SU-DHL-6 (cell line): ENCODE results near the gene IPPK.

Source experiments
- H2AFZ ChIP-seq: fragments of 200-600 bp; sonication (generic); 2 replicates; pipeline ENCODE4 v1.6.1; 2014; ENCODE audit warnings: low read depth, mild to moderate bottlenecking, moderate library complexity, mixed read lengths, antibody characterized with exemption, low read length; ENCODE audit not compliant: severe bottlenecking
- H3F3A ChIP-seq: fragments of 200-600 bp; shearing (Covaris generic); 2 replicates; pipeline ENCODE4 v1.6.0; 2016; ENCODE audit warnings: antibody characterized with exemption, mild to moderate bottlenecking; ENCODE audit not compliant: insufficient read depth
- H3K27ac ChIP-seq: fragments of 200-600 bp; sonication (generic); 2 replicates; pipeline ENCODE4 v1.5.1; 2016; ENCODE audit warnings: low read depth, mild to moderate bottlenecking, low read length, moderate library complexity, mixed read lengths
- H3K27me3 ChIP-seq: fragments of 200-600 bp; sonication (generic), shearing (Covaris generic); 2 replicates; pipeline ENCODE4 v1.6.0; 2014; ENCODE audit warnings: mild to moderate bottlenecking, low read length
- H3K36me3 ChIP-seq: fragments of 200-600 bp; sonication (generic); 2 replicates; pipeline ENCODE4 v1.6.1; 2014; ENCODE audit warnings: mild to moderate bottlenecking, low read length, mixed read lengths
- H3K4me2 ChIP-seq: fragments of 300-600, 200-600 bp; shearing (Covaris generic), sonication (generic); 2 replicates; pipeline ENCODE4 v1.6.0; 2014; ENCODE audit warnings: low read length, low read depth, mild to moderate bottlenecking; ENCODE audit not compliant: poor library complexity, severe bottlenecking
- H3K4me3 ChIP-seq: fragments of 200-600 bp; sonication (generic); 2 replicates; pipeline ENCODE4 v1.5.1; 2014; ENCODE audit warnings: antibody characterized with exemption, low read length, mild to moderate bottlenecking, mixed read lengths; ENCODE audit not compliant: insufficient read depth, poor library complexity, severe bottlenecking
- H3K79me2 ChIP-seq: fragments of 200-600 bp; sonication (generic); 2 replicates; pipeline ENCODE4 v1.6.1; 2014; ENCODE audit warnings: mild to moderate bottlenecking, low read length, moderate library complexity; ENCODE audit not compliant: insufficient read depth
- H3K9ac ChIP-seq: fragments of 200-600 bp; sonication (generic); 2 replicates; pipeline ENCODE4 v1.7.0; 2014; ENCODE audit warnings: mild to moderate bottlenecking, low read length
- H3K9me2 ChIP-seq: fragments of 200-600 bp; sonication (generic); replicated peaks from 2 replicates; pipeline ENCODE4 v1.6.1; 2014; ENCODE audit warnings: low read length; ENCODE audit not compliant: insufficient read depth
- H3K9me3 ChIP-seq: fragments of 200-600 bp; sonication (generic); 2 replicates; pipeline ENCODE4 v1.6.1; 2014; ENCODE audit warnings: low read length, mixed read lengths; ENCODE audit not compliant: insufficient read depth
- H4K20me1 ChIP-seq: fragments of 200-600 bp; sonication (generic); 2 replicates; pipeline ENCODE4 v1.6.1; 2014; ENCODE audit warnings: low read depth, mild to moderate bottlenecking, antibody characterized with exemption, low read length, moderate library complexity, mixed read lengths
- CTCF ChIP-seq: fragments of 200-600 bp; sonication (generic); IDR thresholded peaks from one replicate; pipeline ENCODE4 v1.5.1; 2017; ENCODE audit warnings: antibody characterized with exemption, mild to moderate bottlenecking, low read length, moderate library complexity; ENCODE audit not compliant: insufficient read depth, poor library complexity, severe bottlenecking
- EZH2phosphoT487 ChIP-seq: fragments of 200-600 bp; sonication (generic), shearing (Covaris generic); conservative IDR thresholded peaks from 2 replicates; pipeline ENCODE4 v1.6.1; 2018; ENCODE audit warnings: mild to moderate bottlenecking, antibody characterized with exemption, low read length, moderate library complexity, mixed read lengths

IPPK gene

GRCh38 chr9:92618633-92619225 lies 51.2 kb downstream of the IPPK start:
- H4K20me1 ChIP-seq: no peaks in the 10 kb centered on the region
- no peaks in the 10 kb centered on the region for H3K9me3 ChIP-seq
- H2AFZ ChIP-seq: no peak overlapping the region
- TF ChIP-seq CTCF: no peak
- TF ChIP-seq EZH2phosphoT487: no peak
- H3K27me3 ChIP-seq: no peaks in the 10 kb centered on the region
- H3K79me2 ChIP-seq: no peaks in the 10 kb centered on the region
- H3K36me3 ChIP-seq: no peaks in the 10 kb centered on the region; the same call in 1 of the 2 replicates
- H3K9ac ChIP-seq: no peak overlapping the region
- H3K9me2 ChIP-seq: no peaks in the 10 kb centered on the region
- H3K4me3 ChIP-seq: no peak overlapping the region
- no peaks in the 10 kb centered on the region for H3F3A ChIP-seq
- no peak overlapping the region for H3K27ac ChIP-seq
- no peak overlapping the region for H3K4me2 ChIP-seq

GRCh38 chr9:92617951-92618510 lies 51.9 kb downstream of the IPPK start:
- Histone ChIP-seq H3F3A (no peaks in the 10 kb centered on the region), H3K27me3 (no peaks in the 10 kb centered on the region), H2AFZ (no peak overlapping the region), H3K4me2 (no peak overlapping the region), H3K79me2 (no peaks in the 10 kb centered on the region), H3K27ac (no peak overlapping the region), H3K9ac (no peak overlapping the region), H3K9me3 (no peaks in the 10 kb centered on the region), H4K20me1 (no peaks in the 10 kb centered on the region), H3K9me2 (no peaks in the 10 kb centered on the region), H3K36me3 (no peaks in the 10 kb centered on the region; the same call in 1 of the 2 replicates), H3K4me3 (no peak overlapping the region)
- TF ChIP-seq CTCF: no peak
- no peak for TF ChIP-seq EZH2phosphoT487

- Histone ChIP-seq H3K9me2 (no peaks in the 10 kb centered on the region), H3K4me3 (no peak overlapping the region), H3K36me3 (no peaks in the 10 kb centered on the region; the same call in 1 of the 2 replicates), H3K79me2 (no peaks in the 10 kb centered on the region), H3K4me2 (no peak overlapping the region), H3K27ac (no peak overlapping the region), H3F3A (no peaks in the 10 kb centered on the region), H3K27me3 (no peaks in the 10 kb centered on the region), H4K20me1 (no peaks in the 10 kb centered on the region), H3K9ac (no peak overlapping the region), H3K9me3 (no peaks in the 10 kb centered on the region), H2AFZ (no peak overlapping the region)
- TF ChIP-seq EZH2phosphoT487: no peak
Measured at GRCh38 chr9:92617195-92617813, 52.6 kb downstream of the IPPK start.

GRCh38 chr9:92616655-92617111 lies 53.2 kb downstream of the IPPK start:
- H4K20me1 ChIP-seq: no peaks in the 10 kb centered on the region
- no peak overlapping the region for H3K4me2 ChIP-seq
- no peaks in the 10 kb centered on the region for H3K9me3 ChIP-seq
- TF ChIP-seq CTCF (no peak), EZH2phosphoT487 (no peak)
- no peak overlapping the region for H3K9ac ChIP-seq
- H2AFZ ChIP-seq: no peak overlapping the region
- no peaks in the 10 kb centered on the region; the same call in 1 of the 2 replicates for H3K36me3 ChIP-seq
- no peaks in the 10 kb centered on the region for H3K27me3 ChIP-seq
- H3F3A ChIP-seq: no peaks in the 10 kb centered on the region
- no peak overlapping the region for H3K4me3 ChIP-seq
- no peaks in the 10 kb centered on the region for H3K9me2 ChIP-seq
- no peak overlapping the region for H3K27ac ChIP-seq
- H3K79me2 ChIP-seq: no peaks in the 10 kb centered on the region
